ENCODE results near the gene MYOG.

Gene MYOG

GRCh38 chr1:203069030-203069747 is 16.6 kb downstream of the MYOG start:
- no peak for DNase-seq

- no peak for DNase-seq
Observed at GRCh38 chr1:203066965-203067364, 18.8 kb downstream of the MYOG start.

DNA sequence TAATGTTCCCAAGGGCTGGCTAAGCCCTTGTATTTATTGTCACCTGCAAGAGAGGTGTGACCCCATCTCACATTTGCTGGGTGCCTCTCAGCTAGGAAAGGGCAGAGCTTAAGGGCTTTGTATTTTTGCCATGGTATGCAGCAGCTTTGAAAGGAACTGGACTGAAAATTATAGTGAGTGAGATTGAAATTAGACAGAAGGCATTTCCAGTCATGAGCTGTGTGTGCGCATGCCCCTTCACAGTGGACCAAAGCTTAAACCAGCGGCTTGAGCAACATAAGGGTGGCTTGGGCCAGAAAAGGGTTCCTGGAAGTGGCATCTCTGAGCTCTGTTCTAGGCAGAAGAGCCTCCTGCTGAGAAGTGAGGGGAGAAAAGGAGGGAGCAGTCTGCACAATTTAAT is 19.8 kb downstream of the MYOG start:
- no peak for DNase-seq

DNA sequence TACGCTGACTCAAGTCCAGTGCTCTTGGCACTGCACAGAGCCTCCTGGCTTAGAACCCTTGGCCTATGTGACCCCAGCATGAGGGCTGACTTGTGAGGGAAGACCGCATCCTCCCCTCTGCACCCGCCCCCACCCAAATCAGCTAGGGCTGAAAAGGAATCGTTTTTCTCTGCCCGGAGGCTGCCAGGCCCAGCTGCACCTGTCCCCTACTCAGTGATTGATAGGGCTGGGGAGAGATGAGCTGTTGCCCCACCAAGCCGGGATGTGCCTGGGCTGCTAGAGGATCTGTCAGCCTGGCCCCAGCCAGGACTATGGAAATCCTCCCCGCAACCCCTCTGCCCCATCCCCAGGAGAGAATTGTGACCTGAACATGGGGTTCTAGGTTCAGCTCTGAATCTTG is 20.6 kb downstream of the MYOG start:
- no peak for DNase-seq

DNA sequence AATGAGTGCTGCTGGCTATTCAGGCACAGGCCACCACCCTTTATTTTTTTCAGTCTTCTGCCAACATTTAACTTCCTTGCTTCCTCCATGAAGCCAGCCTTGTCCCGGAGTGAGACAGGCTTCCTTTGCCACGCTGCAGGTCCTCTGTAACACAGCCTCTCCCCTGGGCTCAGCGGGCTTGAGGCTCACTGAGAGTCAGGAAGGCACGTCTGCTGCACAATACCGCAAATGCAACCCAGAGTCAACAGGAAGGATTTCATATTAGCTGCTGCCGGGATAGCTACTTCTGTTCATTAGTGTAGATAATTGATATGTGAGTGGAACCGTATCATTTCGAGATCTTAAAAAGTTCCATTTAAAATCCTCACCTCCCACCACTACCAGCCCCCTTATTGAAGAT is 22.5 kb downstream of the MYOG start:
- no peak for DNase-seq

- no peak for DNase-seq
Observed at GRCh38 chr1:203060115-203060514, 25.7 kb downstream of the MYOG start.

DNA sequence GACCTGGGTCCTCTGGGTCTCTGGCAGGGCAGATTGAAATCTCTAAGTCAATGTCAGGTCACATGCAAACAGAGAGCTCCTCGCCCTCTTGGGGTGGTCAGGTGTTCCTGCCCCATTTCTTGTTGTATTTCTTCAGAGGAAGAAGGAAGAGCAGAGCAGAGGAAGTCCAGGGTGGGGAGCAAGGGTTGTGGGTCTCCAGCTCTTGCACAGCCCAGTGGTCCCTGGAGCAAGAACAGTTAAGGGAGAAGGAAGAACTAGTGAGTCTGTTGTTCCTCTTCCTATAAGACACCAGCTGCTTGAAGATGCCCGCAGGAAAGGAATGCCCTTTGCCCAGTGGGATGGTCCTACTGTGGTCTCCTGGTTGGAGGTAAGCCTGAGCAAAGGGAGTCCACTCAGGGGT is 26.3 kb downstream of the MYOG start:
- no peak for DNase-seq

DNA sequence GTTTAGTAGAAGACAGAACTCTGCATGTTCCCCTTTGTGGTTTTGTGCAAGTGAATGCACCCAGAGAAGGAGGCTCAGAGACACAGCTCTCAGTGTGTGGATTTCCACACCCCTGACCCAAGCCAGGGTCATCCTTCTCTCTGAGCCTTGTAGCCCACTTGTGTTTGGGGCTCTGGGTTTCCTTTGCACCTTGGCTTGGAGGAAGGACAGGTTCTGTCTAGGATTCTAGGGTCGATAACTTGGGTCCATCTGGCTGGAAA is 27.2 kb downstream of the MYOG start:
- no peak for DNase-seq

DNA sequence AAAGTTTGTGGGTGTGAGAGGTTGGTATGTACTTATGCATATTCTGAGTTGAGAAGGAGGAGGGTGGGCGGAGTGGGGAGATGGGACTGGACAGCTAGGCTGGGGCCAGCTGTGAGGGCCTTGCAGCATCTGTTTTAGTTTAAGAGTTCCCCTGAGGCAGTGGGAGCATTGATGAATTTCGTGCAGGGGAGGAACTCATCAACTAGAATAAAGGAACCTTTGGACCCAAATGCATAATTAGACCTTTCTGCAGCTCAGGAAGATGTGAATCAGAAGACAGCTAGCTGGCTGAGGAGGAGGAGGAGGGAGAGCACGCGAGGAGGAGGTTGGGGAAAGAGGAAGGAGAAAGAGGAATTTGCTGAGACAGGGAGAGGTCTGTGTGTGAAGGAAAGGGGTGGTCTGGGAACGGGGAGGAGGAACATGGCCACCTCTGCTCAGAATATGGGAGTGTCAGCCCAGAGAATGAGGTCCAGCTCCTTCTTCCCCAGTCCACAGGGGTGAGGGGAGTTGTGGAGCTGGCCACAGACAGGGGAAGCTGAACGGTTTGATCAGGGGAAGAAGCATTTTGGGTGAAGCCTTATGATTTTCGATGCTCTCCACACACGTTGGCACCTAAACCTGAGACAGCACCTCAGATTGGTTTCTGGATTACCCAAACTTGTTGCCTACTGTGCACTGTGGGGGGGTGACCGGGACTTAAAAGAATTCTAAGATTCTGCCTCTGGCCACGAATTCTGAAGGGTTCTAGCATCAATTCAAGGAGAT is 27.7 kb downstream of the MYOG start:
- no peak for DNase-seq

DNA sequence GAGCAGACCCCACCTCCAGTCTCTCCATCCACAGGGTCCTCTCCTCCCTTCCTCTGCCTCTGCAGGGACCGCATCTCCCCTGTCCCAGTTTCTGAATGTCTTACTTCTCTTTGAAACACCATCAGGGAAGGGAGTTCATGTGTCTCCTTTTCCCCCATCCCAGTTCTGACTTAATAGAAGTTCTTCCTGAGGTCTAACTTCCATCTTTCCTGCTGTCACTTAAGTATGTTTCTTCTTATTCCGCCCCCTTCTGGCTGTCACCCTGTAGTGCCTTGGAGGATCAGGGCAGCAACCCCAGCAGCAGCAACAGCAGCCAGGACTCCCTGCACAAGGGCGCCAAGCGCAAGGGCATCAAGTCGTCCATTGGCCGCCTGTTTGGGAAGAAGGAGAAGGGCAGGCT is 29.3 kb downstream of the MYOG start:
- DNase-seq, result no peak

- no peak for DNase-seq
Observed at GRCh38 chr1:203056012-203056411, 29.8 kb downstream of the MYOG start.

- DNase-seq, result no peak
Observed at GRCh38 chr1:203055161-203055799, 30.5 kb downstream of the MYOG start.

DNA sequence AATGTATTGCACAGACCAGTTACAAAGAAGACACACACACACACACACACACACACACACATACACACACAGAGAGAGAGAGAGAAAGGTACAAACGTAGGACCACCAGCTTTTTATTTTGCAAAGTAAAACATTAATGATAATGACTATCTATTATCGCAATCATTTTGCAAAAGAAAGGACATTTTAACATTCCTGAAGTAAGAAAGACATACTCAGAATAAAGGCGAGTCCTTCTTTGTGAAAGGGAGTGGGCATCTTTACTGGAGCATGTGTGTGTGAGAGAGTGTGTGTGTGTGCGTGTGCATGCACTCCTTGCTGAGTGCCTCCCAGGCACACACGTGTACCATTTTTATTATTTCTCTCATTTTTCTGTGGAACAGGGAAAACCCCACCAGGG is 31.2 kb downstream of the MYOG start:
- DNase-seq, result no peak

GRCh38 chr1:203054184-203054583 is 31.6 kb downstream of the MYOG start:
- DNase-seq, result no peak

- no peak for DNase-seq
Observed at GRCh38 chr1:203052601-203053000, 33.2 kb downstream of the MYOG start.

DNA sequence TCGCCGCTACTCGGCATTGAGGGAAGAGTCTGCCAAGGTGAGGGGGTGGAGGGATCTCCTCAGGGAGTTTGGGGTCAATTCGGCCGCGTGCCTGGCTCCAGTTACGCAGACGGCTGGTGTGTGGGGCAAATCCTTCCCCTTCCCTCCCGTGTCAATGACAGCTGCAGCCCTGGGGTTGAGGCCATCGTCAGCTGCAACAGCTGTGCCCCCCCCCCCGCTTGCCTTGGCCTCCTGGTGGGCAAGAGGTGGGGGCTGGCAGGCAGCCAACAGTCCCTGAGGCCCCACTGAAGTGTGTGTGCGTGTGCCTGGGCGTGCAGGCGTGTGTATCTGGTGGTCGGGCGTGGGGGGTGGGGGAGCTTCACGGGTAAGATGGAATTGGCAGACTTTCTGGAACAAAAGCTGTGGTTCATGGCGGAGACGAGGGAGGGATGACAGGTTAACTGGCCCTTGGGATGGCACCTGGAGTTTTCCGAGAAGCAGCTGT is 33.9 kb downstream of the MYOG start:
- no peak for DNase-seq

GRCh38 chr1:203050826-203051225 is 35.0 kb downstream of the MYOG start:
- no peak for DNase-seq

DNA sequence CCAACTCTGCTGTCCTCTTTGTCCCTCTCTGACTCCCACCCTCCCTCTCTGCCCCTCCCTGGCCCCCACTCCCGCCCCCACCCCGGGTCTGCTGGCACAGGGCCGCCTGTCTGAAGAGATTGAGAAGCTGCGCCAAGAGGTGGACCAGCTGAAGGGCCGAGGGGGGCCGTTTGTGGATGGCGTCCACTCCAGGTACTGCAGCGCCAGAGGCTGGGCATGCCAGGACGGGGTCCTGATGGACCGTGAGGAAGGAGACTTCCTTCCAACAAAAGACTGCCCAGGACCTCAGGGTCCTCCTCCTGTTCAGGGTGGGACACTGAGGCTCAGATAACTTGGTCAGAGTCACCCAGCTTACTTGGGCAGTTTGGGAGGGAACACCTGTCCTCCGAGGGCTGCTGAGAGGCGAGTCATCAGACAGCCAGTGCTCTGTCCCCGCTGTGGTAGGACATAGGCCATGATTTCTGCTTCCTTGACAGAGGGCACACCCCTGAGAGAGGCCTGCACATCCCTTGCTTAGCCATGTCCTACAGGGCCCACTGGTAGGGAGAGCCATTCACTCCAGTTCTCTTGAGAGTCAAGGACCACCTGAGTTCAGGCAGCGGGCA is 36.1 kb downstream of the MYOG start:
- DNase-seq, result no peak

- DNase-seq, result no peak
Observed at GRCh38 chr1:203049077-203049476, 36.7 kb downstream of the MYOG start.

- no peak for DNase-seq
Observed at GRCh38 chr1:203048555-203049051, 37.2 kb downstream of the MYOG start.

GRCh38 chr1:203048086-203048485 is 37.7 kb downstream of the MYOG start:
- DNase-seq, result no peak

- DNase-seq, result no peak
Observed at GRCh38 chr1:203046984-203047630, 38.7 kb downstream of the MYOG start.
